IMR-90 (cell line): Measurements from ENCODE around the gene SFSWAP. TPM values are rescaled to one million over a fixed set of nuclear protein-coding genes. Genes with fewer than 3 reads are reported as not detected.

Experiments
- ATAC-seq: fragments of 200-7000 bp; cut with Tn5 transposase; 2 replicates; pipeline ENCODE4 v1.9.1; 2020; ENCODE audit warnings: low read depth, mild to moderate bottlenecking, moderate library complexity
- BruUV-seq: library from RNA; stranded (reverse); fragments of 400-500 nt; replicated peaks from 2 replicates; lab custom pipeline; 2021; lab: Mats Ljungman, UMichigan
- CTCF ChIA-PET: fragments of 300-600 bp; formaldehyde crosslinking; extraction: SDS; loops from one replicate; lab custom pipeline; 2021; ENCODE audit warnings: antibody characterized with exemption; lab: Yijun Ruan, JAX
- POLR2A ChIA-PET: fragments of 300-600 bp; sonication (Branson Sonifier 250); formaldehyde crosslinking; loops from one replicate; lab custom pipeline; 2022; ENCODE audit warnings: antibody characterized with exemption; ENCODE audit not compliant: unreplicated experiment; lab: Charles Lee
- DNase-seq: peaks from one replicate; pipeline ENCODE4 v3.0.0; 2013
- H2AFZ ChIP-seq: replicated peaks from 2 replicates; pipeline ENCODE3; 2013; ENCODE audit warnings: low read length, mild to moderate bottlenecking; ENCODE audit not compliant: poor library complexity
- H2AK5ac ChIP-seq: 2 replicates; pipeline ENCODE4 v1.6.1; 2013; ENCODE audit warnings: low read depth, low read length, inconsistent platforms
- H2AK9ac ChIP-seq: replicated peaks from 2 replicates; pipeline ENCODE3; 2013; ENCODE audit warnings: mild to moderate bottlenecking, low read depth, low read length, moderate library complexity; ENCODE audit not compliant: poor library complexity
- H2BK120ac ChIP-seq: 2 replicates; pipeline ENCODE4 v1.6.1; 2013; ENCODE audit warnings: low read depth, low read length, inconsistent platforms
- H2BK15ac ChIP-seq: 3 replicates; pipeline ENCODE4 v1.6.1; 2013; ENCODE audit warnings: low read depth, low read length, inconsistent platforms
- H2BK20ac ChIP-seq: 2 replicates; pipeline ENCODE4 v1.6.1; 2013; ENCODE audit warnings: low read depth, mild to moderate bottlenecking, inconsistent platforms, low read length, moderate library complexity
- H2BK5ac ChIP-seq: 2 replicates; pipeline ENCODE4 v1.6.1; 2013; ENCODE audit warnings: mild to moderate bottlenecking, low read depth, low read length, inconsistent platforms; ENCODE audit not compliant: poor library complexity, severe bottlenecking
- H3K14ac ChIP-seq: replicated peaks from 2 replicates; pipeline ENCODE4 v1.6.1; 2013; ENCODE audit warnings: low read depth, low read length, inconsistent platforms
- H3K18ac ChIP-seq: 2 replicates; pipeline ENCODE4 v1.6.1; 2013; ENCODE audit warnings: low read depth, low read length, control low read depth
- H3K23ac ChIP-seq: 2 replicates; pipeline ENCODE4 v1.6.1; 2013; ENCODE audit warnings: low read depth, low read length, inconsistent platforms
- H3K27ac ChIP-seq: 2 replicates; pipeline ENCODE4 v1.5.1; 2013; ENCODE audit warnings: mild to moderate bottlenecking, control low read depth, low read length; ENCODE audit not compliant: insufficient read depth
- H3K27me3 ChIP-seq: 2 replicates; pipeline ENCODE4 v1.6.1; 2013; ENCODE audit warnings: low read length; ENCODE audit not compliant: control insufficient read depth, insufficient read depth
- H3K36me3 ChIP-seq: 2 replicates; pipeline ENCODE4 v1.6.1; 2013; ENCODE audit warnings: low read length, mixed read lengths; ENCODE audit not compliant: control insufficient read depth, insufficient read depth
- H3K4ac ChIP-seq: 2 replicates; pipeline ENCODE4 v1.6.1; 2013; ENCODE audit warnings: low read depth, low read length, inconsistent platforms
- H3K4me1 ChIP-seq: 2 replicates; pipeline ENCODE4 v1.6.1; 2013; ENCODE audit warnings: low read length, mixed read lengths; ENCODE audit not compliant: control insufficient read depth, insufficient read depth
- H3K4me2 ChIP-seq: 2 replicates; pipeline ENCODE4 v1.6.1; 2013; ENCODE audit warnings: low read depth, mild to moderate bottlenecking, control low read depth, low read length, moderate library complexity
- H3K4me3 ChIP-seq: 2 replicates; pipeline ENCODE4 v1.5.1; 2013; ENCODE audit warnings: low read depth, mild to moderate bottlenecking, control low read depth, low read length, moderate library complexity; ENCODE audit not compliant: insufficient read depth
- H3K56ac ChIP-seq: 2 replicates; pipeline ENCODE4 v1.6.1; 2013; ENCODE audit warnings: low read length, inconsistent platforms; ENCODE audit not compliant: insufficient read depth; ENCODE audit errors: extremely low read depth
- H3K79me1 ChIP-seq, 2 experiments: 2 replicates each; pipeline ENCODE4 v1.6.1; 2013; ENCODE audit warnings: low read length in 2 of 2, inconsistent platforms in 1 of 2, low read depth in 1 of 2
- H3K9ac ChIP-seq: 2 replicates; pipeline ENCODE4 v1.6.1; 2013; ENCODE audit warnings: low read depth, low read length, control low read depth
- H3K9me1 ChIP-seq: 2 replicates; pipeline ENCODE4 v1.6.1; 2013; ENCODE audit warnings: low read length, inconsistent platforms; ENCODE audit not compliant: insufficient read depth
- H3K9me3 ChIP-seq: 2 replicates; pipeline ENCODE4 v1.6.1; 2013; ENCODE audit warnings: low read length; ENCODE audit not compliant: control insufficient read depth, insufficient read depth
- H4K20me1 ChIP-seq: 2 replicates; pipeline ENCODE4 v1.6.1; 2013; ENCODE audit warnings: low read length, inconsistent platforms; ENCODE audit not compliant: insufficient read depth
- H4K5ac ChIP-seq: 2 replicates; pipeline ENCODE4 v1.6.1; 2013; ENCODE audit warnings: mild to moderate bottlenecking, low read depth, low read length, control low read depth
- H4K8ac ChIP-seq, 2 experiments: 2 replicates each; pipeline ENCODE4 v1.6.1; 2013; ENCODE audit warnings: low read depth in 2 of 2, low read length in 2 of 2, control low read depth in 1 of 2, inconsistent platforms in 1 of 2
- H4K91ac ChIP-seq: 2 replicates; pipeline ENCODE4 v1.6.1; 2013; ENCODE audit warnings: low read depth, low read length, inconsistent platforms; ENCODE audit not compliant: insufficient read depth
- CEBPB ChIP-seq: IDR thresholded peaks from 2 replicates; pipeline ENCODE4 v1.6.1; 2012; ENCODE audit warnings: low read depth, low read length, improper control_type of control experiment
- CHD1 ChIP-seq: IDR thresholded peaks from 2 replicates; pipeline ENCODE4 v1.6.1; 2012; ENCODE audit warnings: low read depth, low read length, improper control_type of control experiment
- CTCF ChIP-seq: conservative IDR thresholded peaks from 2 replicates; pipeline ENCODE4 v1.5.1; 2012; ENCODE audit warnings: mild to moderate bottlenecking, low read depth, low read length, improper control_type of control experiment
- ELK1 ChIP-seq: fragments of 150-350 bp; IDR thresholded peaks from 2 replicates; pipeline ENCODE4 v1.6.1; 2016; ENCODE audit warnings: low read depth, mild to moderate bottlenecking, low read length, moderate library complexity, borderline replicate concordance
- MAFK ChIP-seq: IDR thresholded peaks from 2 replicates; pipeline ENCODE4 v1.6.1; 2012; ENCODE audit warnings: low read depth, low read length, improper control_type of control experiment
- MAZ ChIP-seq: IDR thresholded peaks from 2 replicates; pipeline ENCODE4 v1.6.1; 2012; ENCODE audit warnings: low read depth, mild to moderate bottlenecking, low read length, improper control_type of control experiment, moderate library complexity, borderline replicate concordance
- NFE2L2 ChIP-seq: fragments of 150-350 bp; IDR thresholded peaks from 2 replicates; pipeline ENCODE4 v1.6.1; 2016; ENCODE audit warnings: low read depth, mild to moderate bottlenecking, low read length
- RCOR1 ChIP-seq: IDR thresholded peaks from 2 replicates; pipeline ENCODE4 v1.6.1; 2012; ENCODE audit warnings: mild to moderate bottlenecking, low read length, improper control_type of control experiment; ENCODE audit not compliant: insufficient replicate concordance
- RFX5 ChIP-seq: IDR thresholded peaks from 2 replicates; pipeline ENCODE4 v1.8.0; 2012; ENCODE audit warnings: low read depth, mild to moderate bottlenecking, low read length, moderate library complexity
- SMC3 ChIP-seq: fragments of 150-350 bp; IDR thresholded peaks from 2 replicates; pipeline ENCODE4 v1.6.1; 2016; ENCODE audit warnings: low read depth, mild to moderate bottlenecking, antibody characterized with exemption, low read length, moderate library complexity
- USF2 ChIP-seq: fragments of 150-350 bp; IDR thresholded peaks from 2 replicates; pipeline ENCODE4 v1.6.1; 2017; ENCODE audit warnings: mild to moderate bottlenecking, antibody characterized with exemption, low read length, low read depth
- WGBS, 2 experiments: methylation state at CpG; one replicate each; pipeline versions ENCODE4 v1.1.5 to v1.1.7; 2013; ENCODE audit warnings: missing lambda C conversion rate in 2 of 2; ENCODE audit not compliant: insufficient read length in 1 of 2; ENCODE audit errors: extremely low coverage in 2 of 2; 5-methylcytosine and 5-hydroxymethylcytosine counted together
- dilution Hi-C: fragments of 300-500 bp; cut with HindIII; formaldehyde crosslinking; loops from one replicate; pipeline ENCODE4 v1.14.3; 2018; ENCODE audit warnings: low sequenced_read_pairs; ENCODE audit not compliant: unreplicated experiment
- in situ Hi-C: fragments of 300-500 bp; cut with MboI; formaldehyde crosslinking; loops from 3 replicates; pipeline ENCODE4 v1.14.3; 2019; ENCODE audit warnings: low sequenced_read_pairs, inconsistent platforms, mixed read lengths
- intact Hi-C: fragments of 100-400 bp; cut with micrococcal nuclease; formaldehyde crosslinking; loops from 2 replicates; pipeline ENCODE4 v1.10.0; 2022
- polyA plus RNA-seq, 3 experiments: library from polyadenylated mRNA; depleted of rRNA; stranded (reverse); fragments of >200 nt; gene quantifications; 2 replicates each; pipeline ENCODE4 v1.2.3, GENCODE V29; 2012; ENCODE audit warnings: low replicate concordance in 1 of 3
- total RNA-seq: library from RNA; depleted of rRNA; stranded (reverse); fragments of >200 nt; gene quantifications from 2 replicates; pipeline ENCODE4 v1.2.3, GENCODE V29; 2012

Gene SFSWAP
- total and polyA plus RNA-seq, 2 of the 4 experiments (the other 2 are of a cell fraction): 19.7 to 22.4 TPM

DNA sequence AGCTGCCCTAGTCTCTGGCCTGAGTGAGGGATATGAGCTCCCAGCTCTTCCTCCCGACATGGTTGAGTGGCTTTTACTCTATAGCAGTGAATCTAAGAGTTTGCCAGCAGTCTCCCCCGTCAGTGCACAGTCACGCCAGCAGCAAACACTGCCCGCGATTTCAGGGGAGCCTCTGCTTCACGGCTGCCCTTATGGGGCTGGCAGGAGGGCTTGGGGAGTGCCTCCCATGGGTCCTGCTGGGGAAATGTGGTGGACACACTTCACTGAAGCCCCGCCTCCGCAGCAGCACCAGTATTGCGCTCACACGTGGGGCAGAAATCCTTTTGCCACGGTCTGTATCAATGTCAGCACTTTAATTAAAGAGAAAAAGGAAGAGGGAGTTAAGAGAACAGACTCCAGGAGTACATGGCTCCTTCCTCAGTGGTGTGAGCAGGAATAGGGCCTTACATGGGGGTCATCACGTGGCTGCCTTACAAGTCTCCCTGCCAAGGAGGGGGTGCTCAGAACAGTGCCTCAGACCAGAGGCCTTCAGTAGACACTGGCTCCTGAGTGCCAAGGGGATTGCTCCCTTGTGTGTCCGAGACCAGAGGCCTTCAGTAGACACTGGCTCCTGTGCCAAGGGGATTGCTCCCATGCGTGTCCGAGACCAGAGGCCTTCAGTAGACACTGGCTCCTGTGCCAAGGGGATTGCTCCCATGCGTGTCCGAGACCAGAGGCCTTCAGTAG lies 55.7 kb downstream of the SFSWAP start:
- Histone ChIP-seq H3K14ac (no peak overlapping the region), H2BK120ac (no peak overlapping the region), H3K27ac (no peak overlapping the region), H3K9ac (no peak overlapping the region), H3K27me3 (no peaks in the 10 kb centered on the region), H4K91ac (no peak overlapping the region), H3K23ac (no peak overlapping the region), H3K56ac (no peak overlapping the region), H3K79me1 (peaks cover 0 to 3% of the 10 kb centered on the region in 2 experiments; a peak in 2 of 4 replicates), H4K8ac (no peak overlapping the region), H2BK5ac (no peak overlapping the region), H2AFZ (no peak overlapping the region), H3K9me3 (no peaks in the 10 kb centered on the region), H2BK15ac (no peak overlapping the region), H4K5ac (no peak overlapping the region), H4K20me1 (no peaks in the 10 kb centered on the region), H3K18ac (no peak overlapping the region), H2BK20ac (no peak overlapping the region), H3K4me1 (no peaks in the 10 kb centered on the region), H3K4me3 (no peak overlapping the region), H2AK5ac (no peak overlapping the region), H3K4me2 (no peak overlapping the region), H2AK9ac (no peak overlapping the region), H3K4ac (no peak overlapping the region), H3K9me1 (no peaks in the 10 kb centered on the region; the same call in 1 of the 2 replicates), H3K36me3 (peaks cover 57% of the 10 kb centered on the region)
- WGBS, 2 experiments: 100% methylated on average over 4 of the region's 17 CpGs; no CpG with 5 or more reads in 1 of the 2 experiments
- TF ChIP-seq CEBPB: no peak
- TF ChIP-seq CHD1: no peak
- no peak for TF ChIP-seq CTCF
- no peak for TF ChIP-seq MAFK
- no peak for TF ChIP-seq RFX5
- TF ChIP-seq NFE2L2: no peak
- no peak for TF ChIP-seq ELK1
- TF ChIP-seq RCOR1: no peak
- TF ChIP-seq SMC3: no peak
- TF ChIP-seq MAZ: no peak
- TF ChIP-seq USF2: no peak
- intact Hi-C loops (no loop called here), in situ Hi-C loops (no loop called here), dilution Hi-C loops (no loop called here)
- no TSS peak for BruUV-seq
- POLR2A ChIA-PET: no interaction called here
- no peak for ATAC-seq
- CTCF ChIA-PET: no interaction called here
- DNase-seq: no peak
